Epithelial cell of proximal tubule (primary cell): ENCODE data around the gene KIF2C. TPM values are rescaled to one million over a fixed set of nuclear protein-coding genes. Genes with fewer than 3 reads are reported as not detected.

Experiments
- DNase-seq: peaks from one replicate; pipeline ENCODE4 v3.0.0-alpha.2; 2011; ENCODE audit warnings: low read depth
- H3K4me3 ChIP-seq: 2 replicates; pipeline ENCODE4 v1.5.1; 2011; ENCODE audit warnings: low read depth, mild to moderate bottlenecking, low read length
- total RNA-seq: library from RNA; depleted of rRNA; stranded (reverse); fragments of >200 nt; gene quantifications from 2 replicates; pipeline ENCODE4 v1.2.3, GENCODE V29; 2015
- TF ChIP-seq, protein P1 (sequence below): conservative IDR thresholded peaks from 2 replicates; pipeline ENCODE4 v1.5.1; 2012; ENCODE audit warnings: low read depth, mild to moderate bottlenecking, low read length

Gene KIF2C
- total RNA-seq, 1 donor from 2014 or later, result 72.8 TPM

DNA sequence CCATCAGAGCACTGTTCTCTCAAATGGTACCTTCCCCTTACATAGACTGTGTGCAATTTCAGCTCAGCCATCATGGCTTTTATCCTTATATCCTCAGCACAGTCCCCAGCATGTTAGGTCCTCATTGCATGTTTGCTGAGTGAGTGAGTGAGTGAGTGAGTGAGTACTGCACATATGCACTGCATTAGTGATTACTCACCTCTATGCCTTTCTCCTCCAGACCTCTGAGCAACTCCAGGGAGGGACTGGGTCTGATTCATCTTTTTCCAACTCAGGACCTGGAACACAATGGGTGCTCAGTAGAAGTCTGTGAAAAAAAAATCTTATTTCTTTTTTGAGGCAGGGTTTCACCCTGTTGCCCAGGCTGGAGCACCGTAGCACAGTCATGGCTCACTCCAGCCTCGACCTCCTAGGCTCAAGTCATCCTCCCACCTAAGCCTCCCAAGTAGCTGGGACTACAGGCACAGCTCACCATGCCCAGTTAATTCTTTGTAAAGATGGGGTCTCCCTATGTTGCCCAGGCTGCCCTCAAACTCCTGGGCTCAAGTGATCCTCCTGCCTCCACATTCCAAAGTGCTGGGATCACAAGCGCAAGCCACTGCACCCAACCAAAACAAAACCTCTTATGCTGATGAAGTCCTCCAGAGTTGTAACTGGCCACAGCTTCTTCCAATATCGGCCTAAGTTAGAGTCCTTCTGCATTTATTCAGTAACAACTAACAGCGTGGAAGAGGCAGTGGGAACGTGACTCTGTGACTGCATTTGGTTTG lies 32.3 kb upstream of the KIF2C start:
- peak; percentile 70 for DNase-seq

DNA sequence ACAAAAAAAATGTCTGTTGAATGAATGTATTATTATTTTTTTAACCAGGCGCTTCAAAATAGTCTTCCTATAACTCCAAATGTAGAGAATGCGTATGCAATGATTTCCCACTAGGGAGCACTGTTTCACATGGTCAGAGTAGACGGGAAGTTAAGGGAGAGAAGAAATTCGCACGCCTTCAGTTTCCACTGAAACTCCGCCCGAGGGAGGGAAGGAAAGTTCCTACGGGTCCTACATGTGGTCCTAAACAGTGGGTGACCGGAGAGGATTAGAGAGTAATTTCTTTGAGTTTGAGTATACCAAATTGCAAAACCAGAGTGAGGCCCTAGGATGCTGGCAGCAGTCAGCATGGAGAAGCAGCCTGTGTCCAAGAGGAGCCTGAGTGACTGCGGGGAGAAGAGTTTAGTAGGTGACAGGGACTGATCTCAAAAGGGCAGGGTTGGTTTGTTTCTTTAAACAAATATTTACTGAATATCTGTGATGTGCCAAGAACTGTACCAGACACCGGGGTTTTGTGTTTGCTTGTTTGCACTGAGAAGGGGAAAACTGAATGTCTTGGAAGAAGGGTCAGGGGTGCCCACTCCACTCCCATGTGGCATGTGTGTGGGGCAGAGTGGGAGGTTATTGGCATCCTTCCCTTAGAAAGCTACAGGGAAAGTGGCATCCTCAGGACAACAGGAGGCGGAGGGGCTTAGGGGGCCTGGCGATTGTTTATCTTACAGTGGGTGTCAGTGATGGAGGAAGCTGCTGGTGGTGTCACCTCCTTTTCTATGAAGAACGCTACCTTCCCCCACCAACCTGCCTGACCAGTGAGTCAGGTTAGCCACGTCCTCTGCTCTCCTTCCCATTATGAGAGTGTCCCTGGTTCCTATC lies 31.4 kb upstream of the KIF2C start:
- DNase-seq, result no peak
- TF ChIP-seq, protein P1, sequence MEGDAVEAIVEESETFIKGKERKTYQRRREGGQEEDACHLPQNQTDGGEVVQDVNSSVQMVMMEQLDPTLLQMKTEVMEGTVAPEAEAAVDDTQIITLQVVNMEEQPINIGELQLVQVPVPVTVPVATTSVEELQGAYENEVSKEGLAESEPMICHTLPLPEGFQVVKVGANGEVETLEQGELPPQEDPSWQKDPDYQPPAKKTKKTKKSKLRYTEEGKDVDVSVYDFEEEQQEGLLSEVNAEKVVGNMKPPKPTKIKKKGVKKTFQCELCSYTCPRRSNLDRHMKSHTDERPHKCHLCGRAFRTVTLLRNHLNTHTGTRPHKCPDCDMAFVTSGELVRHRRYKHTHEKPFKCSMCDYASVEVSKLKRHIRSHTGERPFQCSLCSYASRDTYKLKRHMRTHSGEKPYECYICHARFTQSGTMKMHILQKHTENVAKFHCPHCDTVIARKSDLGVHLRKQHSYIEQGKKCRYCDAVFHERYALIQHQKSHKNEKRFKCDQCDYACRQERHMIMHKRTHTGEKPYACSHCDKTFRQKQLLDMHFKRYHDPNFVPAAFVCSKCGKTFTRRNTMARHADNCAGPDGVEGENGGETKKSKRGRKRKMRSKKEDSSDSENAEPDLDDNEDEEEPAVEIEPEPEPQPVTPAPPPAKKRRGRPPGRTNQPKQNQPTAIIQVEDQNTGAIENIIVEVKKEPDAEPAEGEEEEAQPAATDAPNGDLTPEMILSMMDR, result peak; percentile 74

More for the DNA sequence above, 32.3 kb upstream of the KIF2C start:
- TF ChIP-seq, protein P1, result no peak
- no peak overlapping the region for H3K4me3 ChIP-seq

DNA sequence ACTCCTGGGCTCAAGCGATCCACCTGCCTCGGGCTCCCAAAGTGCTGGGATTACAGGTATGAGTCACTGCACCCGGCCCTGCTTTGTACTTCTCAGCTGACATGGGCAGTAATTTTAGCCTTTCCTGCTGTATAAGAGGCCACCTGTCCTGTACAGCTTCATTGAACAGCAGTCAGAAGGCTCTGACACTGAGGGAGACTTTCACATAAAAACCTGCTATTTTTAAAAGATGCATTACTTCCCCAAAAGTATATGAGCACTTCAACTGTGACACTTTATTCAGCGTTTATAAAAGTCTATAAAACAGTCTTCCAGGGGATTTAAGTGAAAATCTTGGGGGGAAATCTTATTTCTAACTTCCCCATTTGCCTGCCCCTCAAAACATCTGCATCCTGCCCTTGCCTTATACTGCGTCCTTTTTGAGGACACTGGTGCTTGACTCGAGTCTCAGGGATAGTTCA lies 26.3 kb upstream of the KIF2C start:
- TF ChIP-seq, protein P1, result no peak
- no peak overlapping the region for H3K4me3 ChIP-seq
- no peak for DNase-seq

More for the DNA sequence above, 31.4 kb upstream of the KIF2C start:
- H3K4me3 ChIP-seq, result no peak overlapping the region

DNA sequence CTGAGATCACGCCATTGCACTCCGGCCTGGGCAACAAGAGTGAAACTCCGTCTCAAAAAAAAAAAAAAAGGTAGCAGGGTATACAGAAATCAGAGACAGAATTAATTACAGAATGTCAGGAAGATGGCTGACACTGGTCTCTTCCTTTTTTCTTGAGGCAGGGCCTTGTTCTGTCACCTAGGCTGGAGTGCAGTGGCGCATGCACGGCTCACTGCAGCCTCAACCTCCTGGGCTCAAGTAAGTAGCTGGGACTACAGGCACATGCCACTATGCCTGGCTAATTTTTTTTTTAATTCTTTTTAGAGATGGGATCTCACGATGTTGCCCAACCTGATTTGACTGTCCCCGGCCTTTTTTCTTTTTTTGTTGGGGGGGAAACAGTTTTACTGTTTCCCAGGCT lies 25.1 kb upstream of the KIF2C start:
- TF ChIP-seq, protein P1, result no peak
- DNase-seq, result no peak
- no peak overlapping the region for H3K4me3 ChIP-seq

DNA sequence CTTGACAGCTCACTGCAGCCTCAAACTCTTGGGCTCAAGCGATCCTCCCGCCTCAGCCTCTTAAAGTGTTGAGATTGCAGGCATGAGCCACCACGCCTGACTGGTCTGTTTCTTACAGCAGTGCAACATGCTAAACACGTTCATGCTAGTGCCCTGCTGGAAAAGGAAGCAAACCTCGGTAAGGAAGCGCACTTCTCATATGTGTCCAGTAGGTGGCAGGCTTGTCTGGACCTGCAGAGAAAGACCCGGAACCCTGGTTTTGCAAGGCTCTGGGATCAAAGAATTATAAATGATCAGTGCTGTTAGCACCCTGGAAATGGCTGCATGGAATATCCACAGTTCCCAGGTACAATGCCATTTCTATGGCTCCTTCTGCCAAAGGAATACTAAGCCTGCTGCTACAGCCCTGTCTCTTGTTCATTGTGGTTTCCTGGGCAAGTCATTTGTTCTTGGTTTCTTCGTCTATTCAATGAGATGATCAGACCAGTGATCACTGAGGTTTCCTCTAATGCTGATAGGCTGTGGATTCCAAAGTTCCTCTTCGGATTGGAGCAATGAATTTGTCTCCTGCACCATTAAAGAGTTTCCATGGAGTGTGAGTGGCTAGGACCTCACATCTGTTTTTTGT lies 24.6 kb upstream of the KIF2C start:
- DNase-seq, result no peak
- no peak overlapping the region for H3K4me3 ChIP-seq
- TF ChIP-seq, protein P1, result peak; percentile 96

DNA sequence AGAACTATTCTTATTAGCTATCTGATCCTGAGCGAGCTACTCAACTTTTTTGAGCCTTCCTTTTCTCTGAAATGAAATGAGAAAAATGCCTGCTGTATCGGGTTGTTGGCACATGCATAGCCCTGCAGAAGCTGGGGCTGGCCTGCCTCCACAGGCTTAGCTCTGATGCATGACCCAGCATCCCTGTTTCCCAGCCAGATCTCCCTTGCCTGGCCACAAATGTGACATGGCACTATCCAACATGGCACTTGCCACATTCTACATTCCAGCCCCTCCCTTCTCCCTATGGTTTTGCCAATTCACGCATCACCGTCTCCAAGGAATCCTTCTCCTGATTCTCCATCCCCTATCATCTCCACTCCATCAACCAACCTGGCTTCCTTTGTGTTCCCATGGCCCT lies 22.5 kb upstream of the KIF2C start:
- TF ChIP-seq, protein P1, result no peak
- H3K4me3 ChIP-seq, result no peak overlapping the region
- no peak for DNase-seq
